HepG2 (cell line): ENCODE results near the gene MICA. TPM values are rescaled to one million over a fixed set of nuclear protein-coding genes. Genes with fewer than 3 reads are reported as not detected.

ENCODE experiments used
- AGO2 ChIP-seq: fragments of 200-400 bp; formaldehyde crosslinking; optimal IDR thresholded peaks from 2 replicates; pipeline ENCODE3; 2017; ENCODE audit warnings: mild to moderate bottlenecking, low read depth, low read length, moderate library complexity
- ARHGAP35 ChIP-seq: sonication (generic); formaldehyde crosslinking; IDR thresholded peaks from 2 replicates; pipeline ENCODE4 v1.9.0; 2022; ENCODE audit warnings: mild to moderate bottlenecking, inconsistent platforms, moderate library complexity, missing genetic modification reagents, borderline replicate concordance
- FIP1L1 ChIP-seq: fragments of 200-400 bp; formaldehyde crosslinking; IDR thresholded peaks from 2 replicates; pipeline ENCODE4 v1.6.1; 2018; ENCODE audit warnings: low read depth, mild to moderate bottlenecking, low read length, moderate library complexity, borderline replicate concordance; ENCODE audit not compliant: insufficient read depth
- GATA4 ChIP-seq: sonication (generic); IDR thresholded peaks from 2 replicates; pipeline ENCODE4 v1.6.1; 2016; ENCODE audit warnings: antibody characterized with exemption, low read depth, borderline replicate concordance
- RBFOX2 ChIP-seq: fragments of 200-400 bp; formaldehyde crosslinking; IDR thresholded peaks from 2 replicates; pipeline ENCODE4 v1.6.1; 2017; ENCODE audit warnings: low read depth, mild to moderate bottlenecking, low read length
- SCMH1 ChIP-seq: sonication (generic); formaldehyde crosslinking; IDR thresholded peaks from 2 replicates; pipeline ENCODE4 v1.9.0; 2021; ENCODE audit warnings: missing genetic modification reagents, mild to moderate bottlenecking, borderline replicate concordance
- THAP11 ChIP-seq: IDR thresholded peaks from 2 replicates; pipeline ENCODE4 v1.6.1; 2016; ENCODE audit warnings: missing biosample characterization, missing genetic modification reagents
- ZMAT5 ChIP-seq: sonication (generic); formaldehyde crosslinking; IDR thresholded peaks from 2 replicates; pipeline ENCODE4 v1.5.0; 2020; ENCODE audit warnings: mild to moderate bottlenecking, low read depth, missing genetic modification reagents, borderline replicate concordance
- ZNF296 ChIP-seq: sonication (generic); formaldehyde crosslinking; conservative IDR thresholded peaks from 2 replicates; pipeline ENCODE4 v1.5.0; 2020; ENCODE audit warnings: mild to moderate bottlenecking, missing genetic modification reagents
- ZNF891 ChIP-seq: sonication (generic); formaldehyde crosslinking; IDR thresholded peaks from 2 replicates; pipeline ENCODE4 v1.5.0; 2020; ENCODE audit warnings: mild to moderate bottlenecking, missing genetic modification reagents
- polyA plus RNA-seq, 8 experiments: library from polyadenylated mRNA; depleted of rRNA in 3 of 8; stranded (reverse) in 7 of 8; unstranded in 1 of 8; fragments of >200 nt; fragmentation: Illumina TruSeq in 4 of 8; extraction: Trizol in 4 of 8; gene quantifications; 2 replicates each; pipeline versions ENCODE4 v1.2.1 to v1.2.3, GENCODE V29; 2011 to 2016; ENCODE audit warnings: low read depth in 4 of 8, missing spikeins in 1 of 8, mixed read lengths in 1 of 8; ENCODE audit not compliant: insufficient read depth in 1 of 8
- total RNA-seq, 5 experiments: library from RNA; depleted of rRNA; stranded (reverse); fragments of >200 nt; fragmentation: Illumina TruSeq; extraction: Trizol; gene quantifications; 2 replicates each; pipeline ENCODE4 v1.2.3, GENCODE V29; 2016; ENCODE audit warnings: low read depth in 1 of 5
- TF ChIP-seq, protein P1 (sequence below), 2 experiments: fragments of 450-650 bp in 1 of 2; sonication (generic) in 1 of 2; formaldehyde crosslinking in 1 of 2; IDR thresholded peaks; 2 replicates each; pipeline versions ENCODE4 v1.6.1 to v1.8.0; 2016 to 2022; ENCODE audit warnings: antibody characterized with exemption in 1 of 2, mild to moderate bottlenecking in 1 of 2, missing genetic modification reagents in 1 of 2
- TF ChIP-seq, protein P2 (sequence below): sonication (generic); formaldehyde crosslinking; IDR thresholded peaks from 2 replicates; pipeline ENCODE4 v1.5.1; 2020; ENCODE audit warnings: mild to moderate bottlenecking, moderate library complexity, missing genetic modification reagents
- TF ChIP-seq, protein P3 (sequence below): sonication (generic); formaldehyde crosslinking; IDR thresholded peaks from 2 replicates; pipeline ENCODE4 v1.5.0; 2020; ENCODE audit warnings: mild to moderate bottlenecking, missing genetic modification reagents

MICA gene
- total and polyA plus RNA-seq, 2 of the 13 experiments (the other 11 are each of a cell fraction or from before 2014, with no cell fraction given), result 21.6 to 38.1 TPM

DNA sequence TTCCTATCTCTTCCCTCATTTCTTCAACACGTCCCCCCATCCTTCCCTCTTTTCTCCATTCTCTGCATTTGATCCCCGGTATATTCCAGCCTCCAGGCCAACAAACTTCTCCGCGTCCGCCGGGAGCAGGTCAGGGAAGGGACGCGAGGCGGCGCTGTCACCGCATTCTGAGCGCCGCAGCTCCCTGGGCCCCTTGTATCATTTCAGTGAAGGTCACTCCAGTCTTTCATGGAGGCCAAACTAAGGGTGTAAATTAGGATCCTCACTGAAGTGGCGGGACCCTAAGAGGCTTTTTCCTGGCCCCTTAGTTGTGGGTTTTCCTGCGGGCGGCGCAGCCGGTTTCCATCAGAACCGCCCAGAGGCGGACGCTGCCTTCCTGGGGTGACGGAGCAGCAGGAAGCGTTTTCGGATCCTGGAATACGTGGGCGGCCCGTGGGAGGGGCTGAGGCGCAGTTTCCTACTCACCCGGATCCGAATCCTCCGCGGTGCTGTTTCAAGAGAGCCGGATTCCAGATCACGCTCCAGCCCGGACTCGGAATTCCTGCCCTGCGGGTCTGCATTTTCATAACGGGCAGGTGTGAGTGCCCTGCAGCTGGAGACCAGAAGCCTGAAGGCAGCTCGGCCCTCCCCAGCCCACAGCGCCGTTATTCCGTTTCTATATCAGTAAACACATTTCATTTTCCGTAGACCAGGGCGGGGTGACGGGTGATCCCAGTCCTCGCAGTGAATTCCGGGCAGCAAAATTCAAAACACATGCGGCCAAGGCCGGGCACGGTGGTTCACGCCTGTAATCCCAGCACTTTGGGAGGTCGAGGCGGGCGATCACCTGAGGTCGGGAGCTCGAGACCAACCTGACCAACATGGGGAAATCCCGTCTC is 3.6 kb upstream of the MICA start (continued):
- TF ChIP-seq, protein P1, sequence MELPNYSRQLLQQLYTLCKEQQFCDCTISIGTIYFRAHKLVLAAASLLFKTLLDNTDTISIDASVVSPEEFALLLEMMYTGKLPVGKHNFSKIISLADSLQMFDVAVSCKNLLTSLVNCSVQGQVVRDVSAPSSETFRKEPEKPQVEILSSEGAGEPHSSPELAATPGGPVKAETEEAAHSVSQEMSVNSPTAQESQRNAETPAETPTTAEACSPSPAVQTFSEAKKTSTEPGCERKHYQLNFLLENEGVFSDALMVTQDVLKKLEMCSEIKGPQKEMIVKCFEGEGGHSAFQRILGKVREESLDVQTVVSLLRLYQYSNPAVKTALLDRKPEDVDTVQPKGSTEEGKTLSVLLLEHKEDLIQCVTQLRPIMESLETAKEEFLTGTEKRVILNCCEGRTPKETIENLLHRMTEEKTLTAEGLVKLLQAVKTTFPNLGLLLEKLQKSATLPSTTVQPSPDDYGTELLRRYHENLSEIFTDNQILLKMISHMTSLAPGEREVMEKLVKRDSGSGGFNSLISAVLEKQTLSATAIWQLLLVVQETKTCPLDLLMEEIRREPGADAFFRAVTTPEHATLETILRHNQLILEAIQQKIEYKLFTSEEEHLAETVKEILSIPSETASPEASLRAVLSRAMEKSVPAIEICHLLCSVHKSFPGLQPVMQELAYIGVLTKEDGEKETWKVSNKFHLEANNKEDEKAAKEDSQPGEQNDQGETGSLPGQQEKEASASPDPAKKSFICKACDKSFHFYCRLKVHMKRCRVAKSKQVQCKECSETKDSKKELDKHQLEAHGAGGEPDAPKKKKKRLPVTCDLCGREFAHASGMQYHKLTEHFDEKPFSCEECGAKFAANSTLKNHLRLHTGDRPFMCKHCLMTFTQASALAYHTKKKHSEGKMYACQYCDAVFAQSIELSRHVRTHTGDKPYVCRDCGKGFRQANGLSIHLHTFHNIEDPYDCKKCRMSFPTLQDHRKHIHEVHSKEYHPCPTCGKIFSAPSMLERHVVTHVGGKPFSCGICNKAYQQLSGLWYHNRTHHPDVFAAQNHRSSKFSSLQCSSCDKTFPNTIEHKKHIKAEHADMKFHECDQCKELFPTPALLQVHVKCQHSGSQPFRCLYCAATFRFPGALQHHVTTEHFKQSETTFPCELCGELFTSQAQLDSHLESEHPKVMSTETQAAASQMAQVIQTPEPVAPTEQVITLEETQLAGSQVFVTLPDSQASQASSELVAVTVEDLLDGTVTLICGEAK (IDR thresholded peaks at IDR 0.05), result no peak
- TF ChIP-seq, protein P1 (CRISPR knock-in tag; IDR thresholded peaks at IDR 0.05), result peak; percentile 34; the same call in 1 of the 2 replicates
- TF ChIP-seq FIP1L1 (no peak), THAP11 (CRISPR knock-in tag) (peak; percentile 66), ZMAT5 (CRISPR knock-in tag) (no peak), ARHGAP35 (CRISPR knock-in tag) (peak; percentile 59; the same call in 1 of the 2 replicates), ZNF296 (CRISPR knock-in tag) (0 out of 2 replicates have a peak, but pooled peaks have one; percentile 59), SCMH1 (CRISPR knock-in tag) (no peak), GATA4 (0 out of 2 replicates have a peak, but pooled peaks have one; percentile 9), AGO2 (peak; percentile 48), RBFOX2 (peak; percentile 73), ZNF891 (CRISPR knock-in tag) (peak; percentile 89)
- TF ChIP-seq, protein P2, sequence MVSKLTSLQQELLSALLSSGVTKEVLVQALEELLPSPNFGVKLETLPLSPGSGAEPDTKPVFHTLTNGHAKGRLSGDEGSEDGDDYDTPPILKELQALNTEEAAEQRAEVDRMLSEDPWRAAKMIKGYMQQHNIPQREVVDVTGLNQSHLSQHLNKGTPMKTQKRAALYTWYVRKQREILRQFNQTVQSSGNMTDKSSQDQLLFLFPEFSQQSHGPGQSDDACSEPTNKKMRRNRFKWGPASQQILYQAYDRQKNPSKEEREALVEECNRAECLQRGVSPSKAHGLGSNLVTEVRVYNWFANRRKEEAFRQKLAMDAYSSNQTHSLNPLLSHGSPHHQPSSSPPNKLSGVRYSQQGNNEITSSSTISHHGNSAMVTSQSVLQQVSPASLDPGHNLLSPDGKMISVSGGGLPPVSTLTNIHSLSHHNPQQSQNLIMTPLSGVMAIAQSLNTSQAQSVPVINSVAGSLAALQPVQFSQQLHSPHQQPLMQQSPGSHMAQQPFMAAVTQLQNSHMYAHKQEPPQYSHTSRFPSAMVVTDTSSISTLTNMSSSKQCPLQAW (CRISPR knock-in tag), result peak; percentile 38; the same call in 1 of the 2 replicates
- TF ChIP-seq, protein P3, sequence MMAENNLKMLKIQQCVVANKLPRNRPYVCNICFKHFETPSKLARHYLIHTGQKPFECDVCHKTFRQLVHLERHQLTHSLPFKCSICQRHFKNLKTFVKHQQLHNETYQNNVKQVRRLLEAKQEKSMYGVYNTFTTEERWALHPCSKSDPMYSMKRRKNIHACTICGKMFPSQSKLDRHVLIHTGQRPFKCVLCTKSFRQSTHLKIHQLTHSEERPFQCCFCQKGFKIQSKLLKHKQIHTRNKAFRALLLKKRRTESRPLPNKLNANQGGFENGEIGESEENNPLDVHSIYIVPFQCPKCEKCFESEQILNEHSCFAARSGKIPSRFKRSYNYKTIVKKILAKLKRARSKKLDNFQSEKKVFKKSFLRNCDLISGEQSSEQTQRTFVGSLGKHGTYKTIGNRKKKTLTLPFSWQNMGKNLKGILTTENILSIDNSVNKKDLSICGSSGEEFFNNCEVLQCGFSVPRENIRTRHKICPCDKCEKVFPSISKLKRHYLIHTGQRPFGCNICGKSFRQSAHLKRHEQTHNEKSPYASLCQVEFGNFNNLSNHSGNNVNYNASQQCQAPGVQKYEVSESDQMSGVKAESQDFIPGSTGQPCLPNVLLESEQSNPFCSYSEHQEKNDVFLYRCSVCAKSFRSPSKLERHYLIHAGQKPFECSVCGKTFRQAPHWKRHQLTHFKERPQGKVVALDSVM (CRISPR knock-in tag), result no peak; the same call in 1 of the 2 replicates
